ENCODE measurements around the gene FAM89A.

- TF ChIP-seq POLR2A (IDR thresholded peaks at IDR 0.05) (no peak), CTCF (IDR thresholded peaks at IDR 0.05) (no peak)
Measured at GRCh38 chr1:230970432-230970831, 69.6 kb downstream of the FAM89A start.
